ENCODE data around the gene PATJ. TPM values are rescaled to one million over a fixed set of nuclear protein-coding genes. Genes with fewer than 3 reads are reported as not detected.

Gene PATJ
- total RNA-seq, 2 donors from 2014 or later, result 42.7 to 67.5 TPM

DNA sequence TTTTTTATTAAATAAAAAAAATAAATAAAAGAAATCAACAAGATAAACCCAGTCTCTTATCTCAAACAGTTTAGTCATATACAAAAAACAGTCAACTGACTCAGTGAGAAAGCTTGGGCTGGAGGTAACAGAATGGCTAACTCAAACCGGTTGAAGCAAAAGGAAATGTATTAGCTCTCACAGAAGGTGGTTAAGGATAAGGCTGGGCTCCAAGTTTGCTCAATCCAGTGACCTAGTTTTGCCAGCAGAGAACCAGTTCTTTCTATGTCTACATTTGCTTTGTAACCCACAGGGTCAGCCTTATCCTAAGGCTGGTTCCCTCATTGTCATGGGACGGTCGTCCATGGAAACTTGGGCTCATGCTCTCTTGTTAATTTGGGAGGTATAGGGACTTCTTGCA lies 307.9 kb downstream of the PATJ start:
- 95% methylated on average over 3 of the region's 3 CpGs for WGBS
- H3K9me3 ChIP-seq, result no peaks in the 10 kb centered on the region
- intact Hi-C loops (cut with DNase I), result no loop called here
- no peaks in the 10 kb centered on the region for H3K4me1 ChIP-seq (replicated peaks)
- no peaks in the 10 kb centered on the region for H3K27me3 ChIP-seq (replicated peaks; ENCODE audit: insufficient read depth)
- no peaks in the 10 kb centered on the region for H3K36me3 ChIP-seq
- TF ChIP-seq POLR2AphosphoS5 (IDR thresholded peaks at IDR 0.05), result no peak
- TF ChIP-seq, protein P1, sequence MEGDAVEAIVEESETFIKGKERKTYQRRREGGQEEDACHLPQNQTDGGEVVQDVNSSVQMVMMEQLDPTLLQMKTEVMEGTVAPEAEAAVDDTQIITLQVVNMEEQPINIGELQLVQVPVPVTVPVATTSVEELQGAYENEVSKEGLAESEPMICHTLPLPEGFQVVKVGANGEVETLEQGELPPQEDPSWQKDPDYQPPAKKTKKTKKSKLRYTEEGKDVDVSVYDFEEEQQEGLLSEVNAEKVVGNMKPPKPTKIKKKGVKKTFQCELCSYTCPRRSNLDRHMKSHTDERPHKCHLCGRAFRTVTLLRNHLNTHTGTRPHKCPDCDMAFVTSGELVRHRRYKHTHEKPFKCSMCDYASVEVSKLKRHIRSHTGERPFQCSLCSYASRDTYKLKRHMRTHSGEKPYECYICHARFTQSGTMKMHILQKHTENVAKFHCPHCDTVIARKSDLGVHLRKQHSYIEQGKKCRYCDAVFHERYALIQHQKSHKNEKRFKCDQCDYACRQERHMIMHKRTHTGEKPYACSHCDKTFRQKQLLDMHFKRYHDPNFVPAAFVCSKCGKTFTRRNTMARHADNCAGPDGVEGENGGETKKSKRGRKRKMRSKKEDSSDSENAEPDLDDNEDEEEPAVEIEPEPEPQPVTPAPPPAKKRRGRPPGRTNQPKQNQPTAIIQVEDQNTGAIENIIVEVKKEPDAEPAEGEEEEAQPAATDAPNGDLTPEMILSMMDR (IDR thresholded peaks at IDR 0.05), result no peak
- no peak for TF ChIP-seq POLR2A (IDR thresholded peaks at IDR 0.05)
- no peak overlapping the region for H3K27ac ChIP-seq
- DNase-seq (ENCODE audit: low spot score), result no peak
- no peak overlapping the region for H3K4me3 ChIP-seq

DNA sequence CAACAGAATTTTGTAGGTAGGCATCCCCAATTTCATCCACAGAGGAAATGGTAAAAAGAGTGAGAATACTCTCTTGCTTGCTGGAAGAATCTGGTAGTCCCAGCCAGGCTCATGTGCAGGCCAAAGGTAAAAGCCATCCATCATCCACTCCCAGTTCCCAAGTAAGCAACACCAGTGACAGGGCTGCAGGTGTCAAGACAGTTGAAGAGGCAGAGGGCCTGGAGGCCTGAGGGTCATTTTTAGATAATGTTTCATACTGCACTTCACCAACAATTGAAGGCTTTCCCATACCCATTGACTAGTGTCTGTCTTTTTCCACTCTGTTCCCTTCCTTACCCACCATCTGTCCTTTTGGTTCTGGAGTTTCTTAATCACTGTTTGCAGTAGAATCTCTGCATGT lies 310.7 kb downstream of the PATJ start:
- intact Hi-C loops (cut with DNase I), result no loop called here
- DNase-seq (ENCODE audit: low spot score), result no peak
- no peaks in the 10 kb centered on the region for H3K27me3 ChIP-seq (replicated peaks; ENCODE audit: insufficient read depth)
- no peak overlapping the region for H3K27ac ChIP-seq
- H3K4me1 ChIP-seq (replicated peaks), result no peaks in the 10 kb centered on the region
- no peaks in the 10 kb centered on the region for H3K9me3 ChIP-seq
- no peak overlapping the region for H3K4me3 ChIP-seq
- H3K36me3 ChIP-seq, result no peaks in the 10 kb centered on the region
- TF ChIP-seq, protein P1 (IDR thresholded peaks at IDR 0.05), result no peak
- TF ChIP-seq POLR2A (IDR thresholded peaks at IDR 0.05), result no peak

DNA sequence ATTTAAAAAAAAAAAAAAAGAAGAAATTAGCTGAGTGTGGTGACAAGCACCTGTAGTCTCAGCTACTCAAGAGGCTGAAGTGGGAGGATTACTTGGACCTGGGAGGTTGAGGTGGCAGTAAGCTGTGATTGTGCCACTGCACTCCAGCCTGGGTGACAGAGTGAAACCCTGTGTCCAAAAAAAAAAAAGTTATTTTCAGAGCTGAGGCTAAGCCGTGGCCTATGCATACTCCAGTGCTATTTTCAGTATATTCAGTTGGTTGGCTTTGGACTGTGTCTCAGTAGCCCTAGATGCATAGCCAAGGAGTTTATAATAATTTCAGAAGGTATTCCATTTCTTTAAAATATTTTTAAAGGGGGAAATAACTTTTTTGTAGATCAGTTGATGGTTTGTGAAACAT lies 311.9 kb downstream of the PATJ start:
- 100% methylated on average over 1 of the region's 1 CpG for WGBS
- intact Hi-C loops (cut with DNase I), result no loop called here

DNA sequence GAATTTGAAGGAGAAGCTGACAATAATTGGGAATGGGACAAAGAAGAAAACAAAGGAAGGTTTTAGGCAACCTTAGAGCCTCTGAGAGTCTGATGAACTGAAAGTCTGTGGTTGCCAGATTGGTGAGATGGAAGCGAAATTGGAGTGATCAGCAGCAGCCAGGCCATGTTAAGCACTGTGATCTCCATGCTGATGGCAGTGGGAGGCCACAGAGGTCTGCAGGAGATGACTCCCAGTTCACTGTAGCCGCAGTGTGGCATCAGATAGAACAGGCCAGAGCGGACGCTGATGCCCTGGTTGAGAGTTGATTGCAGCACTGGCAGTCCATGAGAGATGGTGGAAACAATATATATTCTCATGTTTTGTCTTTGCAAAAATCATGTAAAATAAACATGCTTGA lies 314.9 kb downstream of the PATJ start:
- TF ChIP-seq, protein P1 (IDR thresholded peaks at IDR 0.05), result no peak
- no peak for TF ChIP-seq POLR2A (IDR thresholded peaks at IDR 0.05)
- no peak for TF ChIP-seq POLR2AphosphoS5 (IDR thresholded peaks at IDR 0.05)
- Histone ChIP-seq H3K27me3 (replicated peaks; ENCODE audit: insufficient read depth) (no peaks in the 10 kb centered on the region), H3K4me3 (no peak overlapping the region), H3K9me3 (no peaks in the 10 kb centered on the region), H3K27ac (no peak overlapping the region), H3K36me3 (no peaks in the 10 kb centered on the region), H3K4me1 (replicated peaks) (no peaks in the 10 kb centered on the region)
- DNase-seq (ENCODE audit: low spot score), result no peak
- 97% methylated on average over 4 of the region's 4 CpGs for WGBS
- intact Hi-C loops (cut with DNase I), result no loop called here

More for the DNA sequence above, 311.9 kb downstream of the PATJ start:
- Histone ChIP-seq H3K9me3 (no peaks in the 10 kb centered on the region), H3K4me3 (no peak overlapping the region), H3K27me3 (replicated peaks; ENCODE audit: insufficient read depth) (no peaks in the 10 kb centered on the region), H3K36me3 (no peaks in the 10 kb centered on the region), H3K4me1 (replicated peaks) (no peaks in the 10 kb centered on the region), H3K27ac (no peak overlapping the region)
- no peak for DNase-seq (ENCODE audit: low spot score)
- TF ChIP-seq, protein P1 (IDR thresholded peaks at IDR 0.05), result no peak
- no peak for TF ChIP-seq POLR2AphosphoS5 (IDR thresholded peaks at IDR 0.05)

DNA sequence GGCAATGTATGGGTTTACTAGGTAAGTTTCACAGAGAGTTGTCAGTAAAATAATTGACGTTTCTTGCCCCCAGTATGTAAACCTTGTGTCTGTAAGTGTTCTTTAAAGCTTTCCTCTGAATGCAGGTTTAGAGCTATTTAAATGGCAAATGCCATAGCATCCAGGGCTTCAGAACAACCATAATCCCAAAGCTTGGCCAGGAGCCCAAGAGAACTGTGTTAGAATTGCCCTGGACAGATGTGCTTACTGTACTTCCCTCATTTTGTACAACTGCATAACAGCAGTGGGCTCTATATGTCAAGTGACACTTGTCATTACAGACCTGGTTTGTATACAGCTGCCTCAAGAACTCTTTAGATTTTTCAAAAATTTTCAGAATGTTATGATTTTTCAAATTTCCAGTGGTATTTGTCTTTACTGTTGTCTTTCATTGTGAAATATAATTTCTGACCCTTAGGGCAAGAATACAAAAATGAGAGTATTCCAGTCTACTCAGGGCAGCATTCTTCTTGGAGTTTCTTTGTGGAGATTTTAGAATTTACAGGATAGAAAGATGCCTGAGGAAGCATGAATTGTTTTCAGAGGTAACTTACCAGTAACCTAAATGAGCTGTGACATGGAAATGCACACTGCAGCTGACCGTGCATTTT lies 315.5 kb downstream of the PATJ start:
- TF ChIP-seq, protein P1 (IDR thresholded peaks at IDR 0.05), result no peak
- TF ChIP-seq POLR2AphosphoS5 (IDR thresholded peaks at IDR 0.05), result no peak
- TF ChIP-seq POLR2A (IDR thresholded peaks at IDR 0.05), result no peak
- Histone ChIP-seq H3K4me3 (no peak overlapping the region), H3K4me1 (replicated peaks) (no peaks in the 10 kb centered on the region), H3K9me3 (no peaks in the 10 kb centered on the region), H3K27ac (no peak overlapping the region), H3K27me3 (replicated peaks; ENCODE audit: insufficient read depth) (no peaks in the 10 kb centered on the region), H3K36me3 (no peaks in the 10 kb centered on the region)
- intact Hi-C loops (cut with DNase I), result no loop called here
- 77% methylated on average over 2 of the region's 2 CpGs for WGBS
- no peak for DNase-seq (ENCODE audit: low spot score)
